ENCODE results near the gene PIEZO1. TPM values are rescaled to one million over a fixed set of nuclear protein-coding genes. Genes with fewer than 3 reads are reported as not detected.
"Not testable (repeated sequence)": the region's sequence is repeated elsewhere in the genome, so short reads cannot be mapped to it uniquely, and the experiment has no call there.

Gene PIEZO1, protein sequence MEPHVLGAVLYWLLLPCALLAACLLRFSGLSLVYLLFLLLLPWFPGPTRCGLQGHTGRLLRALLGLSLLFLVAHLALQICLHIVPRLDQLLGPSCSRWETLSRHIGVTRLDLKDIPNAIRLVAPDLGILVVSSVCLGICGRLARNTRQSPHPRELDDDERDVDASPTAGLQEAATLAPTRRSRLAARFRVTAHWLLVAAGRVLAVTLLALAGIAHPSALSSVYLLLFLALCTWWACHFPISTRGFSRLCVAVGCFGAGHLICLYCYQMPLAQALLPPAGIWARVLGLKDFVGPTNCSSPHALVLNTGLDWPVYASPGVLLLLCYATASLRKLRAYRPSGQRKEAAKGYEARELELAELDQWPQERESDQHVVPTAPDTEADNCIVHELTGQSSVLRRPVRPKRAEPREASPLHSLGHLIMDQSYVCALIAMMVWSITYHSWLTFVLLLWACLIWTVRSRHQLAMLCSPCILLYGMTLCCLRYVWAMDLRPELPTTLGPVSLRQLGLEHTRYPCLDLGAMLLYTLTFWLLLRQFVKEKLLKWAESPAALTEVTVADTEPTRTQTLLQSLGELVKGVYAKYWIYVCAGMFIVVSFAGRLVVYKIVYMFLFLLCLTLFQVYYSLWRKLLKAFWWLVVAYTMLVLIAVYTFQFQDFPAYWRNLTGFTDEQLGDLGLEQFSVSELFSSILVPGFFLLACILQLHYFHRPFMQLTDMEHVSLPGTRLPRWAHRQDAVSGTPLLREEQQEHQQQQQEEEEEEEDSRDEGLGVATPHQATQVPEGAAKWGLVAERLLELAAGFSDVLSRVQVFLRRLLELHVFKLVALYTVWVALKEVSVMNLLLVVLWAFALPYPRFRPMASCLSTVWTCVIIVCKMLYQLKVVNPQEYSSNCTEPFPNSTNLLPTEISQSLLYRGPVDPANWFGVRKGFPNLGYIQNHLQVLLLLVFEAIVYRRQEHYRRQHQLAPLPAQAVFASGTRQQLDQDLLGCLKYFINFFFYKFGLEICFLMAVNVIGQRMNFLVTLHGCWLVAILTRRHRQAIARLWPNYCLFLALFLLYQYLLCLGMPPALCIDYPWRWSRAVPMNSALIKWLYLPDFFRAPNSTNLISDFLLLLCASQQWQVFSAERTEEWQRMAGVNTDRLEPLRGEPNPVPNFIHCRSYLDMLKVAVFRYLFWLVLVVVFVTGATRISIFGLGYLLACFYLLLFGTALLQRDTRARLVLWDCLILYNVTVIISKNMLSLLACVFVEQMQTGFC (N-terminal part only)
- 186 and 226 TPM in 2 replicates for total RNA-seq (2014; rRNA removed; shearing (Covaris generic))

DNA sequence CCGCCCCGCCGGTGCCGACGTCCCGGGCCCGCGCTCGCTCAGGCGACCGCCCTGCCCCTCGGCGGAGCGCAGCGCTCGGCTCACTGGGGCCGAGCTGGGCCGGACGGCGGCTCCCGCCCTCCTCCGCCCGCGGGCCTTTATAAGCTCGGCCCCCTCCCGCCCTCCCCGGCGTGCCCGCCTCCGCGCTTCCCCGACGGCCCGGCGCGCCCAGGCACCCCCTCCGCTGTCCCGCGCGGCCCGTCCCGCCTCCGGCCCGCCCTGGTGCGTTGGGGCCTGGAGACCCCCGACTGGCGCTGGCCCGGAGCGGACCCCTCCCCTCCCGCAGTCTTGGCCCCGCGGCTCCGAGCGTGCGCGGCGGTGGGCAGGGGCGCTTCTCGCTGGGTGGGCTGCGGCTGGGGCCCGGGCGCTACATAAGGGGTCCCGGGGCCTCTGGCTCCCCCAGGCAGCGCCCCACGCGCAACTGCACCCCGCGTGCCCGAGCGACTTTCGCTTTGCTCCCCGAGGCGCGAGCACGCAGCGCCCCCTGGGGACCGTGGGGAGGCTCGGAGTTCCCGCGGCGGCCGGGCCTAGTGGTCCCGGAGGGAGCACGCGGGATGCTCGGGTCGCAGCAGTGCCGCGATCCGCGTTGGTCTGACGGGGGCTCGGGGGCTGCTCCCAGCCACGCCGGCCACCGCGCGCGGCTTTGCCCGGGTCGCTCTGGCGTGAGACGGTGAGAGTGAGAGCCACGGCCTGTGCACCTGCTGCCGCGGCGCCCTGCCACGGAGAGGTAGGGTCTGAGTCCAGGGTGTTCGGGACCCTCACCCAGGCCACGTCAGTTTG, at the start of gene PIEZO1:
Gene PIEZO1 (minus strand): TSS at position 115 of the 819 bp plus-strand sequence. CDS start 256 bp downstream, outside the sequence.
- DNase-seq (ENCODE audit: low spot score), result no peak

DNA sequence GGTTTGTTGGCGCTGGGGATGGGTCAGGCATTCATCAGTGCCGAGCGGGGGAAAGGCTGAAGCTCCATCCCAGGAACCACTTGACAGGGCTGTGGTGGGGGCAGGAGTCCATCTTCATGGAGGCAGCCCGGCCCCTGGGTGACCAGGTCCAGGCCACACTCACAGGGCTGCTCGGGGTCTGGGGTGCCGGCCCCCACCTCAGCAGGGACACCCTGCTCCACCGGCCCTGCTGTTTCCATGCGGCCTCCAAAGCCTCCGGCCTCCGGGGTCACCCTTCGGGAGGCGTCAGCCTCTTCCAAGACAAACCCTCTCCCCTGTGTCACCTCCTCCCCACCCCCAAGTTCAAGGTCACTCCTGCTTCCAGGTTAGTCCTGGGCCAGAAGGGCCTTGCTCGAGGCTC, 49.6 kb upstream of the PIEZO1 start:
- DNase-seq (ENCODE audit: low spot score), result no peak

DNA sequence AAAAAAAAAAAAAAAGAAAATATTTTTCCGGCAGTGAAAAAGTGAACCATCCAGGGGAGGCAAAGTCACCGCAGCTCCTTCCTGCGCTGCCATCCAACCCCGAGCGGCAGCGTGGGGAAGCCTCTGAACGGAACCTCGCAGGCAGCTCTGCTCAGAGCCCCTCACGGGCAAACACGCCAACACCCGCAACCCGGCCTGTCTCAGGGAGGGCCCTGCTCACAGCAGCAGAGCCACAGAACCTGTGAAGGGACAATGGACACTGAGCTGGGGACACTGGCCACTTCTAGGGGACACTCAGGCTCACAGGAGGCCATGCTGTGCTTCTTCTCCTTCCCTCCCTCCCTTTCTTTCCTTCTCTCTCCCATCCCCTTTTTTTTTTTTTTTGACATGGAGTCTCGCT, 48.1 kb upstream of the PIEZO1 start:
- DNase-seq (ENCODE audit: low spot score), result no peak

DNA sequence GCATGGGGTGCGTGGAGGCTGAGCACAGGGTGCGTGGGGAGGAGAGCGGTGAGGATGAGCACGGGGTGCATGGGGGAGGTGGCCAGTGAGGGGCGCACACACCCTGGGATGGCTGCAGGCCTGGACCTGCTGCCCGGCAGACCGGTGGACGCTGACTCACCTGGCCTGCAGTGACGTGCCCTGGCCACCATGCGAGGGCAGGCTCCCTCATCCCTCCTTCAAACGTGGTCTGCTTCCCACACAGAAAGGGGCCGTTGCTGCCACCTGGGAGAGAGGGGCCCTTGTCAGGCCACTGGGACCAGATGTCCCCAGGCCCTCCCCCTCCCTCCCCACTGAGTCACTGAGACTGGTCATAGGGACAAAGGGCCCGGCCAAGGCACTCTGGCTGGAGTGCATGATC, 46.8 kb upstream of the PIEZO1 start:
- DNase-seq (ENCODE audit: low spot score), result peak; percentile 35

DNA sequence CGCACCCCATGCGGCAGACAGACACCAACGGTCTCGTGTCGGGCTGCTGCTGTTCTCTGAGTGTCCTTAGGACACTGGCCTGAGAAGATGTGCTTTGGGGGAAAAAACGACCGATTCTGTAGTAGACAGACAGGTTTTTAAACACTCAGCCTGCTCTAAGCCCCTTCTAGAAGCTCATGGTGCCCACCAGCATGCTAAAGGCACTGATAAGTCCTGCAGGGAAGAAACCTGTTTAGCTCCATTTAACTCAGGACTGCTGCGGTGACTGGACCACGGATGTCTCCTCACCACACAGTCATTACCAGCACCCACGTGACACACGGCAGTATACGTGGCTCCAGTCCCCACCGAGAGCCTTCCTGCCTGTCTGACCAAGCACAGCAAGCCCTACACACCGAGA, 45.8 kb upstream of the PIEZO1 start:
- DNase-seq (ENCODE audit: low spot score), result no peak

DNA sequence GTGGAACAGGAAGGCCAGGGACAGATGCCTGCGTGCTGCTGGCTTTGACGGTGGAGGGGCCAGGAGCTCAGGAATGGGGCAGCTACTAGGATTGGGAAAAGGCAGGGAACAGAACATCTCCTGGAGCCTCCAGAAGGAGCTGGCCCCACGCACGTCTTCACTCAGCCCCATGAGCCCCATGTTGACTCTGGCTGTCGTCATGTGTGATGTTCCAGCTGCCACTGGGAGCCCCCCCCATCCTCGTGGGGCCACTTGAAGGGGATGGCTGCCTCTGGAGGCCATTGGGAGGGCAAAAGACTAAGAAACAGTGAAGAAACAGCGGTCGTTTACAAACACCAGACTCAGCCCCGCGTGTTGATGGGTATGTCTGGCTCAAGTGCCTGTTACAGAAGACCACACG, 45.2 kb upstream of the PIEZO1 start:
- no peak for DNase-seq (ENCODE audit: low spot score)

DNA sequence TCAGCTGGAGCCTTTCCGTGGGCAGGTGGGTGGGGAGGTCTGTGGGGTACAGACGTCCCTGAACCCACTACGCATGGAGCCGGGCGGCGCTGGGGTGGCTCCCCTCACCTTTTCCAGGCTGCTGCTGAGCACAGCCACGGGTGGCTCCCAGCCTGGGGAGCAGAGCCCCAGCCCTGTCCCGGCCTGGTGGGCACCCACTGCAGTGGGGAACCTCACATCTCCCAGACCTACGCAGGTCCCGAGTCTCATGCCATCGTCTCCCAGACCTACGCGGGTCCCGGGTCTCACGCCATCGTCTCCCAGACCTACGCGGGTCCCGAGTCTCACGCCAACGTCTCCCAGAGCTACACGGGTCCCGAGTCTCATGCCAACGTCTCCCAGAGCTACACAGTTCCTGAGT, 43.7 kb upstream of the PIEZO1 start:
- no peak for DNase-seq (ENCODE audit: low spot score)

DNA sequence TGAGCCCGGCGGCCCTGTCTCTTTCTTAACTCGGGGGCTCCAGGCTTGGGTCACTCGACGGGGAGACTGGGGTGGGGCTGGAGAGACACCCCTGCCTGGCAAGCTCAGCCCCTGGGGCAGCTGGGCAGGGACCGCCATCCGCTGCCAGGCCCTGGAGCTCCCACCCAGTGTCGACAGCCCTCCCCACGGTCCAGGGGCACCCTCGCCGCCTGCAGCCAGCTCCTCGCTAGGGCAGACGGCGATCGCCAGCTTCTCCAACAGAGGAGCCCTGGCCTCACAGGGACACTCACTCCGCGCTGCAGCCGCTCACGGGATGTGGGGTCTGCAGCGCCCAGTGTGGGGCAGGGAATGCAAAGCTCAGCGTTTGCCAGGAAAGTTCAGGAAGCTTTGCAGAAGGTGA, 42.7 kb upstream of the PIEZO1 start:
- no peak for DNase-seq (ENCODE audit: low spot score)

DNA sequence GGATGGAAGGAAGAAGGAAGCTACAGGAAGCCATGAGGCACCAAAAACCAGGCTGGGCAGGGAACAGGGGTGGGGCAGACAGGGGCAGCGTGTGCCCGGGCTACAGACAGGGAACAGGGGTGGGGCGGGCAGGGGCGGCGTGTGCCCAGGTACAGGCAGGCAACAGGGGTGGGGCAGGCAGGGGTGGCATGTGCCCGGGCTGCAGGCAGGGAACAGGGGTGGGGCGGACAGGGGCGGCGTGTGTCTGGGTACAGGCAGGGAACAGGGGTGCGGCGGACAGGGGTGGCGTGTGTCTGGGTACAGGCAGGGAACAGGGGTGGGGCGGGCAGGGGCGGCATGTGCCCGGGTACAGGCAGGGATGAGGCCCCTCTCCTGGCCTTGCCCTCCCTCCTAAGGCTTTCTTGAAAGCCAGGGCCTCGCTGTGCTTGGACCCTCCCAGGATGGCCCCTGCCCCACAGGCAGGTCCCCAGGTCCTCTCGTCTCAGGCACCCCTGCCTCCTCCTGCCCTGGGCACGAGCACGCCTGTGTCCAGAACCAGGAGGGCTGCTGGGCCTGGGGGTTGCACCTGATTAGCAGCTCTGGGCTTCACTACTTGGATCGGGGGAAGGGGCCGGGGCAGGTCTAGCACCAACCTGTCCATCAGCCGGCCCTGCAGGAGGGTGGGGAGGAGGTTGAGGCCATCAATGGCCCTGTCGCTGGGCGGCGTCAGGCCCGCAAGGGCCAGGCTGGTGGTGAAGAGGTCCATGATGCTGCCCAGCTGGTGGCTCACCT, 41.2 kb upstream of the PIEZO1 start:
- DNase-seq (ENCODE audit: low spot score), result no peak

DNA sequence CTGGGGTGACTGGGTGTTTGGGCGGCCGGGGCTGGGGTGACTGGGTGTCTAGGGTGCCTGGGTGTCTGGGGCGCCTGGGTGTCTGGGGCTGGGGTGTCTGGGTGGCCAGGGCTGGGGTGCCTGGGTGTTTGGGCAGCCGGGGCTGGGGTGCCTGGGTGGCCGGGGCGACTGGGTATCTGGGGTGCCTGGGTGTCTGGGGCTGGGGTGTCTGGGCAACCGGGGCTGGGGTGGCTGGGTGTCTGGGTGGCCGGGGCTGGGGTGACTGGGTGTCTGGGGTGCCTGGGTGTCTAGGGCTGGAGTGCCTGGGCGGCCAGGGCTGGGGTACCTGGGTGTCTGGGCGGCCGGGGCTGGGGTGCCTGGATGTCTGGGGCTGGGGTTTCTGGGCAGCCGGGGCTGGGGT, 40.1 kb upstream of the PIEZO1 start:
- DNase-seq (ENCODE audit: low spot score), result no peak

DNA sequence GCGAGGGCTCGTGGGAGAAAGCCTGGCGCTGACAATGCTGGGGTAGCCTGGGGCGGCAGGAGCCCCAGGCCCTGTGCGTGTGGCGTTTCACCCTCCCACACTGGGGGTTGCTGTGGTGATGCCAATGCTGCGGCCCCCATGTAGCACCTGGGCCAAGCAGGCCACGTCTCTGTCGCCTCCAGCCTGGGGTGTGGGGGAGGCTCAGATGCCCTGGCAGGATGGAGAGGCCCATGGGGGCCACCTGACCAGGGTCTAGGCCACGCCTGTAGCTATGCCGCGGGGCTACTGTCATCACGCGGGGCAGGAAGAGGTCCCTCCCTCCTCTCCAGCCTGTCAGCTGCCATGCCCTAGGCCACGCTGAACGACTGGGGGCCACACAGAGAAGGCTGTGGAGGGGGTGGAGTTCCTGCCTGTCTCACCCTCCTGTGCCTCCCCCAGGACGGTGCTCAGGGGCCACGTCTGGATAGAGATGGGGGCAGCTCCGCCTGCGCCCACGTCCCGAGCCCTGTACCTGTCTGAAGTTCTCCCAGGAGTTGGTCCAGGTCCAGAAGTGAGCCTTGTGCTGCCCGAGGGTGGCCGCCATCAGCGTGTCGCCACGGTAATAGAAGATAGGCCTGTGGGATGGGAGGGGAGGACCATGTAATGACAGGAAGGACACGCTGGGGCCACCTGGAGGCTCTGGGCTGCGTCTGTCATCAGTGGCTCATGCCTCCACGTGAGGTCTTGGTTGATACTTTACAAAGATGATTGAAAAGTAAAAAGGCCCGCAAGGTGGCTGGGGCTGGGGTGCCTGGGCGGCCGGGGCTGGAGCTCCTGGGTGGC, 39.4 kb upstream of the PIEZO1 start:
- DNase-seq (ENCODE audit: low spot score), result no peak

DNA sequence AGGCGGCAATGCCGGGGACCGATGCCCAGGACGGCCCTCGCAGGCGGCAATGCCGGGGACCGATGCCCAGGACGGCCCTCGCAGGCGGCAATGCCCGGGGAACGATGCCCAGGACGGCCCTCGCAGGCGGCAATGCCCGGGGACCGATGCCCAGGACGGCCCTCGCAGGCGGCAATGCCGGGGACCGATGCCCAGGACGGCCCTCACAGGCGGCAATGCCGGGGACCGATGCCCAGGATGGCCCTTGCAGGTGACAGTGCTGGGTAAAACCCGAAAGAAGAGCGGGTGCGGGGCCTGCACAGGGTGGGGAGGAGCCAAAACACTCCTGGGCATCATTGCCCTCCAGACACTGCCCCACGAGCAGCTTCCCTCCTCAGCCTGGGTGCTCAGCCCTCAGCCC, 38.6 kb upstream of the PIEZO1 start:
- not testable (repeated sequence) for DNase-seq (ENCODE audit: low spot score)

DNA sequence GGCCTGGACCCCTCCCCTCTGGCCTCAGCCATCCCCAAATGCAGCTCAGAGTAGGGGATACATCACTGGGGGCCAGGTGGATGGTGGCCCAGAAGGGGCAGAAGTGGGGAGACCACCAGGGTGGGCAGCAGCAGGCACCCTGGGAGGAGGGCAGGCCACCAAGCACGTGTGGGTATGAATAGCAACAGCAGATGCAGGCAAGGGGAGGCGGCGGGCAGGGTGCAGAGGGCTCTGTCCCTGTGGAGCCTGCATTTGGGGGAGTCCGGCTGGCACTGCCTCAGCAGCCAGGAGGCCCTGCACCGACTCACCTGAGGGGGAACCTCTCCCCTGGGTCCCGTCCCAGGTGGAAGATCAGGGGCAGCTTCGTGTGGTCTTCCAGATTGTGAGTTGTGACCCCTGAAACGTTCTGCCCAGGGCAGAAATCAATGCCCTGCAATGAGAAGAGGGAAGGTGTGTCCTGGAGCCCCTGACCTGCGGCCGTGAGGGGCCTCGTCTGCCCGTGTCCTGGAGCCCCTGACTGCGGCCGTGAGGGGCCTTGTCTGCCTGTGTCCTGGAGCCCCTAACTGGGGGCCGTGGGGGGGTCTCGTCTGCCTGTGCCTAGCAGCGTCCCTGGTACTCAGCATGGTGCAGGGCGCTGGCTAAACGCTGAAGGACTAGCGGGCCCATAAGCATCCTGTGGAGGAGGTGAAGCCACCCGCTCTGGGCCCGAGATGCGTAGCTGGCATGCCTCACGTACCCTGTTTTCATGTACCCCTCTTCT, 37.4 kb upstream of the PIEZO1 start:
- no peak for DNase-seq (ENCODE audit: low spot score)

DNA sequence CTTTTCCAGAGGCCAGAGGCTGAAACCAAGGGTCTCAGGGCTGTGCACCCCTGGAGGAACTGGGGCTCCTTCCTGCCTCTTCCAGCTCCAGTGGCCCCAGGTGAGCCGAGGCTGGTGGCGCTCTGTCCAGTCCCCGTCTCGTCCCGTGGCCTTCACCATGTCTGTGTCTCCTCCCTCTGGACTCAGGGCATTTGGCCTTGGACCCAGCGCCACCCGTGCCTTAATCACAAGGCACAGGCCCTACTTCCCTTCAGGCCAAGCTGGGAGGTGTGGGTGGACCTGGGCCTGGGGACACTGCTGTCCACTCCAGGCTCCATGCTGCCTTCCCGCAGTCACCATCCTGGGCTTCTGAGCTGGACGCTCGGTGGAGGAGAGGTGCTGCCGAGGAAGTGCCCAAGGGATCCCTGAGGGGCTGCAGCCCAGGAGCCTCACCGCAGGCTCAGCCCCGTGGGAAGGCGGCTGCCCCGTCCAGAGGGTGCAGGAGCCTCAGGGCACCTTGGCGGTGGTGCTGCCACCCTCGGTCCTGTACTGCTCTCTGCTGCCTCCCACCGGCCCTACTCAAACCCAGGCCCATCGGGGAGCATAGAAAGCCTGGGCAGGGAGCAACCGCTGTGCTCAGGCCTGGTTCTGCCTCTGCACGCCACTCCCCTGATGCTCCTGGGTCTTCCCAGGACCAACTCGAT, 36.3 kb upstream of the PIEZO1 start:
- no peak for DNase-seq (ENCODE audit: low spot score)

DNA sequence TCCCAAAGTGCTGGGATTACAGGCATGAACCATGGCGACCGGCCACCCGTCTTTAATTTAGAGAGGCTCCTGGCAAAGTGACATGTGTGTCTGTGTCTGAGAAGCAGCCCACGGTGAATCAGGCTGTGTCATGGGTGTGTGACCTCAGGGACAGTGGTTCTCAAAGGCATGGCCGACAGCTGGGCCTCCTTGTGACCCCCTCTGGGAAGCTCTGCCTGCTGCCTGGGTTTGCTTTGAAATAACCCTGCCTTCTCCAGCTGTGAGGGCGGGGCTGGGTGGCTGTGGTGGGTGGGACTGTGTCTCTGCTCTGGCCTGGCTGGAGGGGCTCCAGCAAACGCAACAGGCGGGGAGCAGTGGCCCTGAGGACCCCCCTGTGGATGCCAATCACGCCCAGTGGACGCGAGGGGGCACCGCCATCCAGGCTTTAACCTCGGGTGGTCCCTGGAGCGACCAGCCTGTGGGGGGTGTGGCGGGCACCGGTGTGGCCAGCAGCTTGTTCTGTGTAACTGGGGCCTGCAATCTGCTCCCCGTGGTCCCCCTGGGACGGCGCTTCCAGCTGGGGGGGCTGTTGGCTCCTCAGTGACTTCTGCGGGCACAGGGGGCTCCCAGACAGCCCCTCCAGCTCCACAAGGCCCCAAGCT, 35.5 kb upstream of the PIEZO1 start:
- no peak for DNase-seq (ENCODE audit: low spot score)

DNA sequence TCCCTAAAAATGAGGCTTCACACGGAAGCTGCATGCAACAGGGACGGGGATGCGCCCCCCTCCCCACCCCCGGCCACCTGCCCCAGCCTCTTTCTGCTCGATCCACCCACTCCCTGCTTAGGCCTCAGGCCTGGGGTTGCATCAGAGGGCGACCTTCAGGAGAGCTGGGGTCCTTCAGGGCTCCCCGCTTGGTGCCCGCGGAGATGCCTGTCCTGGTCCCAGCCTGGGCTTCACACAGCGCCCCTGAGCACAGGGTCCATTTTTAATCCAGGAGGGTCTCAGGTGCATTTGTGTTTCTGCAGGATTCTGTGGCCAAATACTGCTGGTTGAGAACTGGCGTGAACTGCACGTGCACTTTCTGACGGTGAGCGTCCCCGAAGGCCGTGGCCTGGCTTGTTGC, 34.1 kb upstream of the PIEZO1 start:
- no peak for DNase-seq (ENCODE audit: low spot score)

DNA sequence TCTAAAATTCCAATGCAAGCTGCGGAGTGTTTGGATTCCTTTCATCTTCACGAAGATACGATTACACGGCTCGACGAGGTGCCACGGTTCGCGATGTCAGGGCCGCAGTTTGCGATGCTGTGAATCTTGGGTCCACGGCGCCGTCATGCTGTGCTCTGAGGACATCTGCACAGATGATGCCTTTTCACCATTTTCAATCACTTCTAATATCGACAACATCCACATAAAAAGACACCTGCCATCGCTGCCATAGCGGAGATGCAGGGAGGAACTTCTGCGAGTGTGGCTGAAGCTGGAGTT, 33.5 kb upstream of the PIEZO1 start:
- no peak for DNase-seq (ENCODE audit: low spot score)
